Measurements from ENCODE around the gene DVL2. TPM values are rescaled to one million over a fixed set of nuclear protein-coding genes. Genes with fewer than 3 reads are reported as not detected.

The DVL2 gene
- total RNA-seq, 3 donors from 2014 or later, result 33.4 to 52.0 (median 36.0) TPM

DNA sequence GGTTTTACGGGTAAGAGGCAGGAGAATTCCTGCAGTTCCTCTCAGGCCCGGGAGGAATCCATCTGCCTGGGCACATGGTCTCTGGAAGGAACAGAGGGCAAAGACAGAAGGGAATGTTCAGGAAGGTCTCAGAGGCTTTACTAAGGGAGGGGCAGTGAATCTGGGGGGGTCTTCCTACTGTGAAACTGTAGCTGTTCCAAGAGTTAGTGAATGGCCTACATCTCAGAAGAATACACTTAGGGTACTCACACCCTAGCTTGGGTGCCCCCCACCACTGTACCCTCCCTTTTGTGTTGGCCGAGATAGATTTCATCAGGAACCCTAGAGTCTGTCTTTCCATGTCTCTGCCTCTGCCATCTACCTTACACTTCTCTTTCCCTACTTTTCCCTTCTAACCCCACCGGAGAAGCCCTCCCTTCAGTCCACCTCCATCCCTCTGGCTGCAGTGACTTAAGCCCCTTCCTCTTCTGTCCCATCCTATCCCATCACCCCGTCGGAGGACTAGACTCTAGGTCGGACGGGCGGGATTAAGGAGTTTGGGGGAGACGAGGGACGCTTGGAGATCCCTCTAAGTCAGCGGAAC, 15.0 kb downstream of the DVL2 start:
- TF ChIP-seq, protein P1, sequence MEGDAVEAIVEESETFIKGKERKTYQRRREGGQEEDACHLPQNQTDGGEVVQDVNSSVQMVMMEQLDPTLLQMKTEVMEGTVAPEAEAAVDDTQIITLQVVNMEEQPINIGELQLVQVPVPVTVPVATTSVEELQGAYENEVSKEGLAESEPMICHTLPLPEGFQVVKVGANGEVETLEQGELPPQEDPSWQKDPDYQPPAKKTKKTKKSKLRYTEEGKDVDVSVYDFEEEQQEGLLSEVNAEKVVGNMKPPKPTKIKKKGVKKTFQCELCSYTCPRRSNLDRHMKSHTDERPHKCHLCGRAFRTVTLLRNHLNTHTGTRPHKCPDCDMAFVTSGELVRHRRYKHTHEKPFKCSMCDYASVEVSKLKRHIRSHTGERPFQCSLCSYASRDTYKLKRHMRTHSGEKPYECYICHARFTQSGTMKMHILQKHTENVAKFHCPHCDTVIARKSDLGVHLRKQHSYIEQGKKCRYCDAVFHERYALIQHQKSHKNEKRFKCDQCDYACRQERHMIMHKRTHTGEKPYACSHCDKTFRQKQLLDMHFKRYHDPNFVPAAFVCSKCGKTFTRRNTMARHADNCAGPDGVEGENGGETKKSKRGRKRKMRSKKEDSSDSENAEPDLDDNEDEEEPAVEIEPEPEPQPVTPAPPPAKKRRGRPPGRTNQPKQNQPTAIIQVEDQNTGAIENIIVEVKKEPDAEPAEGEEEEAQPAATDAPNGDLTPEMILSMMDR (IDR thresholded peaks at IDR 0.05), result no peak
- Histone ChIP-seq H3K9me3 (no peaks in the 10 kb centered on the region), H3K4me1 (ENCODE audit: low read depth) (peaks cover 45% of the 10 kb centered on the region), H3K36me3 (ENCODE audit: low read depth) (peaks cover 2% of the 10 kb centered on the region), H3K4me3 (peak overlapping the region; percentile 94)
- no peak for ATAC-seq
- intact Hi-C loops (cut with DNase I, micrococcal nuclease), result no loop called here
- DNase-seq, result no peak

DNA sequence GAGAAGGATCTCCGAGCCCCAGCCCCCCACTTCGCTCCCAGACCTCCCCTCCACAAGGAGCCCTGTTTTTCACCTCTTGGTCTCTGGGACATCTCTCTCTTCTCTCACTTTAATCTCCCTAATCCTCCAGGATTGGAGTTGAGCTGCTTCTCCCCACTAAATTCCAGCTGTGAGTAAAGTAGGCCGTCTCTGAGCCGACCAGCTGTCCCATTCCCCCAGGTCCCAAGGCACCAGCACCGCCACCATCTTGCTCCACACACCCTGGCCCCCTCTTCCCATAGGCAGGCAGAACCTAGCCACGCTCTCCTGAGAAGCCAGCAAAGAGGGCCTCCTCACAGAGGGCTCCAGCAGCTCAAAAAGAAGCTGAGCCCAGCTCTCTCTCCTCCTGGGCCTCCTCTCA, 15.6 kb downstream of the DVL2 start:
- H3K4me1 ChIP-seq (ENCODE audit: low read depth), result peaks cover 51% of the 10 kb centered on the region
- H3K4me3 ChIP-seq, result no peak overlapping the region
- TF ChIP-seq, protein P1 (IDR thresholded peaks at IDR 0.05), result no peak
- DNase-seq (peak in 1 of 3 donors; percentile 42), ATAC-seq (no peak)
- H3K36me3 ChIP-seq (ENCODE audit: low read depth), result no peaks in the 10 kb centered on the region
- no peaks in the 10 kb centered on the region for H3K9me3 ChIP-seq
- intact Hi-C loops (cut with DNase I, micrococcal nuclease), result no loop called here

DNA sequence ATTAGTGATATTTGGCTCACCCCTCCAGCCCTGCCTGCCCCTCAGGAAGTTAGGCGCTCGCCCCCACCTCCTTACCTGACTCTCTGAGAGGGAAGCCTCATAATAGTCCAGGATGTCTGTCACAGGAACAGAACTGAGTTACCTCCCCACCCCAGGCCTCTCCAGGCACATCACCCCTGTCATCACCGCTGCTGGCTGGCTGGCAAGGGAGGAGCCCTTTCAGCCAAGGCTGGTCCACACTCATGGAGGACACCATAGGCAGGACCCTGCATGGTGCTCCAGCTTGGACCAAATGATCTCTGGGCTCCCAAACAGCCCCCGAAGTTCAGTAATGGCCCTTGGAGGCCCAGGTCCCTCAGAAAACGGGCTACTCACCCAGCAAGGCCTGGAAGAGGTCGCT, 16.2 kb downstream of the DVL2 start:
- Histone ChIP-seq H3K36me3 (ENCODE audit: low read depth) (no peaks in the 10 kb centered on the region), H3K4me1 (ENCODE audit: low read depth) (peaks cover 52% of the 10 kb centered on the region), H3K9me3 (no peaks in the 10 kb centered on the region), H3K4me3 (no peak overlapping the region)
- intact Hi-C loops (cut with DNase I, micrococcal nuclease), result no loop called here
- no peak for DNase-seq
- TF ChIP-seq, protein P1 (IDR thresholded peaks at IDR 0.05), result no peak
- ATAC-seq, result no peak

DNA sequence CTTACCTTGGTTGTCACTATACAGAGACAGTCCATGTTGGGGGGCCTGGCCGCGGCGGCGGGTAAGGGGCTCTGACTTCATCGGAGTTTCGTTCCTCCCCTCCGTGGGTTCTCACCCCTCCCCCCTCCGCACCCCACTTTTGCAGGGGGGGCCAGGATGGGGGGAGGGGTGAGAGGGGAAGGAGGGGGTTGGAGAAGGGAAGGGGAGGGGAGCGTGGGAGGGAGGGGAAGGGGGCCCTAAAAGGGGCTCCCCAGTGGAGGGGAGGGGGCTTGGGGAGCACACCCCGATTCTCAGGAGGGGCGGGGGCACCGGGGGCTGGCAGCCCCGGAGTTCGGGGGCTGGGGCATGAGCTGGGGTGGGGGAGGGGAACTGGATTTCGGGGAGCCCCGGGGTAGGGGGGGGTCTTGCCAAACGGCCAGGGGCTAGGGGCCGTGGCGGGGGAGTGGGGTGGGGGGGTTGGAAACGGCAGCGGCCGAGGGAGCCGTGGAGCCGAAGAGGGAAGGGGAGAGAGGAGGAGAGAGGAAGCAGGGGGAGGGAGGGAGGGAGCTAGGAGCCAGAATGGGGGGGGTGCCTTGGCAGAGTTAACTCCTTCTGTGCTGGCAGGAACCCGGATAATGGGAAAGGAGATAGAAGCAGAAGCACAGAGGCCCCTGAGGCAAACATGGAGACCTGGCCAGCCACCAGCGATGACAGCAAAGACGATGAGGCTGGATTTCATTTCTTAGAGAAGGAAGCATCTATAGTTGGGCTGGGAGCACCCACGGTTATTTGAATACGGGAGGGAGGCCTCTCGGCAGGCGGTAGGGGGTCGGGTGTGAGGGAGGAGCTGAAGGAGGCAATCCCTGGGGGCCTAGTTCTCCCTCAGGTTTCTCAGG, 17.0 kb downstream of the DVL2 start:
- intact Hi-C loops (cut with DNase I, micrococcal nuclease), result no loop called here
- DNase-seq (peak in 1 of 3 donors; percentile 51), ATAC-seq (no peak)
- no peak overlapping the region for H3K4me3 ChIP-seq
- no peaks in the 10 kb centered on the region for H3K9me3 ChIP-seq
- no peaks in the 10 kb centered on the region for H3K36me3 ChIP-seq (ENCODE audit: low read depth)
- peaks cover 52% of the 10 kb centered on the region for H3K4me1 ChIP-seq (ENCODE audit: low read depth)
- TF ChIP-seq, protein P1 (IDR thresholded peaks at IDR 0.05), result no peak

DNA sequence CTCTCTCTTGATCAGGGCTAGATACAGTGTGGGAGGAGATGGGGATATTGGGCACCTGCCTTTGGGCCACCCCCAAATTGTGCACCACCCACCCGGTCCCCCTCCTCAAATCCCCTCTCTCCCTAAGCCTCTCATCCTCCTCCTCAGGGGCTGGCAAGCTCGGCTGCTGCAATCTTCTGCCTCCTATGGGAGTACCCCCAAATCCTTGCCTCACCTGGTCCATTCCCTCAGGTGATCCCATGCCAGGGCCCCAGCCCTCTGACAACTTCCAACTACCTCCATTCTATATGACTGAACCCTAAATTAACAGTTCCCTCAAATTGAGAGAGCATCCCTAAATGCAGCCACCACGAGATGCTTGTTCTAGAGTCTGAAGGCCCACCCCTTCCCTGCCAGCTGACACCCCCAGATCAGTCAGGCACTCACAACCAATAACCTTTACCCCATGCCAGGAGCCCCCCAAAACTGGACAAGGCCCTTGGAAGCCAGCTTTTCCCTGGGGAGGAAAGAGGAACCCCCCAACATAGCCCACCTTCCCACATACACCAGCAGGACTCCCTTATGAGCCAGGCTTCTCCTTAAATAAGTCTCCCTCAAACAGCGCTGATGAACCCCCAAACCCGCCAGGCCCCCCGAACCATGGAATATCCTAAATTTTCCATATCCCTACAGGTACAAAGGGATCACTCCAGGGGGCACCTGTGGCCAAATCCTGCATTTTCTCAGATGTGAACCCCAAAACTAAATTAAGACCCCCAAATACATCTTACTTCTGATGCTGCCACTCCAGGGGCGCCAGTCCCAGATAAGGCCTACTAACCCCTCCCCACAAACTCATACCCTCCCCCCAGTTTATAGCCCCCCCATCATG, 17.8 kb downstream of the DVL2 start:
- TF ChIP-seq, protein P1 (IDR thresholded peaks at IDR 0.05), result no peak
- H3K4me1 ChIP-seq (ENCODE audit: low read depth), result peaks cover 49% of the 10 kb centered on the region
- H3K4me3 ChIP-seq, result no peak overlapping the region
- H3K9me3 ChIP-seq, result no peaks in the 10 kb centered on the region
- DNase-seq (peak in 1 of 3 donors; percentile 35), ATAC-seq (no peak)
- intact Hi-C loops (cut with DNase I, micrococcal nuclease), result no loop called here
- H3K36me3 ChIP-seq (ENCODE audit: low read depth), result no peaks in the 10 kb centered on the region
